Activated CD8-positive, alpha-beta memory T cell treated with anti-CD3 and anti-CD28 coated beads, Interleukin-2, amount 50 U/mL, for 1 hour (primary cell): ENCODE measurements around the gene LTBP3.
A peak's percentile ranks its signal among the peaks of the same experiment; 100 is the strongest.
"Not testable (repeated sequence)": the region's sequence is repeated elsewhere in the genome, so short reads cannot be mapped to it uniquely, and the experiment has no call there.

Source experiments
- DNase-seq: peaks from one replicate; pipeline ENCODE4 v3.0.0-alpha.2; 2020; ENCODE audit errors: extremely low read depth

The LTBP3 gene

DNA sequence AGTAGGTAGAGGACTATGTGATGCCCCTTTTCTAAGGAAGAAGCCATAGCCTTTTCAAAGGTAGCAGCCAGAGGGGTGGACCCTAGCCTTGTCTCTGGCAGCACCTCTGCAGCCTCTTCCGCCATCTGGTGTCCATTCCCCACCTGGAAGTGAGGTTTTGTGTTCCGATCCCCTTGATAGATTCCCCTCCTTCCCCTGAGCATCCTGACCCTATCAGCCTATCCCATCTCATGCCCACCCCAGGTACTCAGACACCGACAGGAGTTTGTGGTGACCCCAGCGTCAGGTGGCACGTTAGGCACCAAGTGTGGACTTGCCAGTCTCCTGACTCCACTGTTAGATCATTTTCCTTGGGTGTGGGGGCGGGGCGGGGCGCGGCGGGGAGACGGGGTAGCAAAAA, 13.8 kb upstream of the LTBP3 start:
- no peak for DNase-seq

DNA sequence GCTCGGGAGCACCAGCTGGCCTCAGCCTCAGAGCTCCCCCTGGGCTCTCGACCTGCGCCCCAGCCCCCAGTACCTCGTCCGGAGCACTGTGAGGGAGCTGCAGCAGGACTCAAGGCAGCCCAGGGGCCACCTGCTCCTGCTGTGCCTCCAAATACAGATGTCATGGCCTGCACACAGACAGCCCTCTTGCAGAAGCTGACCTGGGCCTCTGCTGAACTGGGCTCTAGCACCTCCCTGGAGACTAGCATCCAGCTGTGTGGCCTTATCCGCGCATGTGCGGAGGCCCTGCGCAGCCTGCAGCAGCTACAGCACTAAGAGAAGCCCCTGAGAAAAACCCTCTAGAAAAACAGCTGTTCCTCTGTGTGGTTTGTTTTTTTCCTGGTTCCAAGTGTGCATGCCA, 13.3 kb upstream of the LTBP3 start:
- no peak for DNase-seq

DNA sequence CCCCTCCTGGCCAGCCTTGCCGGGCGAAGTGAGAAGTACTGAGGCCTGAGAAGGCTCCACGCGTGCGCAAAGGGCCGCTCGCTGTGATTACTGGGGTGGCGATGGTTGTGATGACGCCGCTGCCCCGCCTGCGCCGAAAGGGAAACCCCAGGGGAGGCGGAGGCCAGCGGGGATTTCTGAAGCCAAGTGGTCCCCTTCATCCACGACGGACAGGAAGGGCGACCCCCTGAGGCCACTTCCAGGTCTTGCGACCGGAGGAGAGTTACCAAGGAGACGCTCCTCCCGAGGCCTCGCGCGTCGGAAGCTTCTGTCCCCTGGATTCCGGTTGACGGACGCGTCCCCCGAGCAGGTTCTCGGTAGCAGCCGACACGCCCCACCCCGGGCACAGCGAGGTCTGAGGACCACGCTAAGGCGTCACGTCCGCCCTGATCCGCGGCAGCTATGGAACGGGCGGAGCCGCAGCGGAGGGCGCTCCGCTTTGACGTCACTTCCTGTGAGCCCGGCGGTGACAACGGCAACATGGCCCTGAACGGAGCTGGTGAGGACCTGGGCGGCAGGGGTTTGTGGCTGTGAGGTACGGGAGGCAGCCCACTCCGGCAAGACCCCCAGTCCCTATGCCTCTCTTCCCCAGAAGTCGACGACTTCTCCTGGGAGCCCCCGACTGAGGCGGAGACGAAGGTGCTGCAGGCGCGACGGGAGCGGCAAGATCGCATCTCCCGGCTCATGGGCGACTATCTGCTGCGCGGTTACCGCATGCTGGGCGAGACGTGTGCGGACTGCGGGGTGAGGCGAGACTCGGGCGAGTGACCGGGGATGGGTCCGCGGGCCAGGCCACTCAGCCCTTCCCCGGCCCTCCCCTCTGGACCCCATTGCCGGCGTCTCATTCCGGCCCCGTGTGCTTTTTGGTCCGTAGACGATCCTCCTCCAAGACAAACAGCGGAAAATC, 12.1 kb upstream of the LTBP3 start, which contains the start of gene ZNRD2:
TSS of gene ZNRD2 (plus strand) at position 505 of the 946 bp plus-strand sequence. CDS start at position 520, 15 bp downstream.
- peak; percentile 89 for DNase-seq

DNA sequence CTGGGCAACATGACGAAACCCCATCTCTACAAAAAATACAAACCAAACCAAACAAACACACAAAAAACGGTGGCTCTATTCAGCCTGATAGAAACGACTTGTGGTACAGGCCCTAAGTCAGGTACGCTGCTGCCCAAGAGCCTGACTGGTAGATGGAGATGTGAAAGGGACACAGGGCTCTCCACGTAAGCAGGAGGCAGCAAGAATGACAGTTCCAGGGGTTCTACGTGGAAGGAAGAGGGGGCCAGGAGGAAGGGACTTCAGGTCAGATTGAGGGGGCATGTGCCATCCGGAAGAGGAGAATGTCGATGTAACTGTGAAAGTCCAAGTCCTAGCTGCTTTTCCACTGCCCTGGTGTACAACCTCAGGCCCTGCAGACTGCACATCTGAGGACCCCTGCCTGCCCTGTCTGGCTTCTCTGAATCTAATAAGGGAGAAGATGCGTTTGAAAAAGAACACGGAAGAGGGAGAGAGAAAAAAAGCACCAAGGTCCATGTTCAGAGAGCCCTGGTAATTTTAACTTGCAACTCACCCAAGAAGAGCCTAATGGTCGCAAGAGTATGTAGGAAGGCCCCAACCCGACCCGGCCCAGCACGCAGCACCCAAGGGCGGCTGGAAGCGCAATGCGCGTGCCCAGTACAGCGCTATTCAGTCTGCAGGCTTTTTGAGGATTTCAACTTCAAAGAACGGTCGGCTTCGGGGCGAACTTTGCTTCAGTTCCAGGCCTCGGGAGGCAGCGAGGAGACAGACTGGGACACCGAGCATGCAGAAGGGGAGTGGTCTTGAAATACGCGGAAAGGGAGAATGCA, 11.2 kb upstream of the LTBP3 start:
- DNase-seq: no peak

DNA sequence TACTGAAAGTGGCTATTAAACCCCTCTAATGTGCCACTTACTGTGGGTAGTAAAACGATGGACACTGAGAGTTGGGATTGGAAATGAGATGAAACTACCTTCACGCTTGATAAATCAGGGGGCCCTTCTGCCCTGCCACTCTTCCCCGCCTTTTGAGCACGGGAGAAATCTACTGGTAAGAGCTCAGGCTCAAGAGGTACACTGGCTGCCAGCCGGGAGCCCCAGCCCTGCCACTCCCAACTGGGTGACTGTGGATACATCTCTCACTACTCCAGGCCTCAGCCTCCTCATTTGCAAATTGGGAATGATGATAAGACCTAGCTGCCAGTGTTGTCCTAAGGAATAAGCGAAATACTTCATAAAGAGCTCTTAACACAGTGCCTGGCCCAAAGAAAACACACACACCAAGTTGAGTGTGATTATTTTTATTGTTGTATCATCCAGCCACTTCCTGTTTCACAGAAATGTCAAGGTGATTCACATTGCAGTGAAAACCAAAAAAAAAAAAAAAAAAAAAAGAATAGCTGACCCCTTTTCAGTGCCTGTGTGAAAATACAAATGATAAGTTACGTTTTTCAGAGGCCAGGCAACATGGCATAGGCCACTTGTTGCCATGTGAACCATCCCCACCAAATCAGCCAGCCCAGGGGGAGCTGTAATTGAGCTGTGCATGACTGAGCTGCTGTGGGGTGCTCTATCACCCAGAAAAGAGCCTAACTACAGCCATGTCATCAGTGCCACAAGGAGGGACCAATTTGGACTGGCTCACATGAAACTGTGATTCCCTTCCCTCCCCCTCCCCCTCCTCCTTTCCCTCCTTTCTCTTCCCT, 7.7 kb upstream of the LTBP3 start:
- DNase-seq: no peak

DNA sequence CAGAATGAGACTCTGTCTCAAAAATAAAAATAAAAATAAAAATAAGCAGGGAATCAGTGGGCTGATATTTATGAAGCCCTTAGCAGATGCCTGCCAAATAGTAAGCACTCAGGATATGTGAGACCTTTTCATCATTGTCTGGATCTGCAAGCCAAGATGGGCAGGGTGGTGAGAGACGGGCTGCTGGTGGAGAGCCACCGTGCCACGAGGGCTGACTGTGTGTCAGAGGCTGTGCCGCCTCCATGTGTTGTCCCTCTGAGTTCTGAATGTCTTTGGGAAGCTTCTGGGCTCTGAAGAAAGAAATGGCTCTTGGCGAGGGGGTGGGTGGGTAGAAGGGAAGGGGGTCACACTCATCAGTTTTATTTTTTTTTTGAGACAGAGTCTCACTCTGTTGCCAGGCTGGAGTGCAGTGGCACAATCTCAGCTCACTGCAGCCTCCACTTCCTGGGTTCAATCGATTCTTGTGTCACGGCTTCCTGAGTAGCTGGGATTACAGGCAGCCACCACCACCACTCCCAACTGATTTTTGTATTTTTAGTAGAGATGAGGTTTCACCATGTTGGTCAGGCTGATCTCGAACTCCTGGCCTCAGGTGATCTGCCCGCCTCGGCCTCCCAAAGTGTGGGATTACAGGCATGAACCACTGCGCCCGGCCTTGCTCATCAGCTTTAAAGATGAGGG, 6.9 kb upstream of the LTBP3 start:
- not testable (repeated sequence) for DNase-seq

DNA sequence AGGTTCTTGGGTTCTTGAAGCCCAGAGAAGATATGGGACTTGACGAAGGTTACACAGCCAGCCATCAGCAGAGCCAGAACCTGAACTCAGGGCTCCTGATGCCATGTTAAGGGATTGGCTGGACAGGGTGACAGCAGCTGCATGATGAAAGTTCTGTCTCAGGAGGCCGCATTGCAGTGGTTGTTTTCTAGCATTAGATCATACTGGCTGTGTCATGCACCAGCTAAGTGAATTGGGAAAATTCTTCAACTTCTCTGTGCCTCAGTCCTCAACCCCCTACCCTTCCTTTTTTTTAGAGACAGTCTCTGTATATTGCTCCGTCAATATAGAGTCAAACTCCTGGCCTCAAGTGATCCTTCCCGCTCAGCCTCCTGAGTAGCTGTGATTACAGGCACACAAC, 5.4 kb upstream of the LTBP3 start:
- no peak for DNase-seq

DNA sequence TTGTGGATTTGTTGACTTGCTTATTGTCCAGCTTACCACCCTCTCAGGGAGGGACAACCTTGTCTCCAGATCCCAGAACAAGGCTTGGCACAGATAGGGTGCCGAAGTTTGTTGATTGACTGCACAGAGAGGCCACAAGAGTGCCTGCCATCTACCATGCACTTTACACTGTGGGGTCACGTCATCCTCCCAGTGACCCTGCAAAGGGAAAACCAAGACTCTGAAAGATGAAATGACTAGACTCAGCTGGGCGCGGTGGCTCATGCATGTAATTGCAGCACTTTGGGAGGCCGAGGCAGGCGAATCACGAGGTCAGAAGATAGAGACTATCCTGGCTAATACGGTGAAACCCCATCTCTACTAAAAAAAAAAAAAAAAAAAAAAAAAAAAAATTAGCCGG, 4.6 kb upstream of the LTBP3 start:
- no peak for DNase-seq

DNA sequence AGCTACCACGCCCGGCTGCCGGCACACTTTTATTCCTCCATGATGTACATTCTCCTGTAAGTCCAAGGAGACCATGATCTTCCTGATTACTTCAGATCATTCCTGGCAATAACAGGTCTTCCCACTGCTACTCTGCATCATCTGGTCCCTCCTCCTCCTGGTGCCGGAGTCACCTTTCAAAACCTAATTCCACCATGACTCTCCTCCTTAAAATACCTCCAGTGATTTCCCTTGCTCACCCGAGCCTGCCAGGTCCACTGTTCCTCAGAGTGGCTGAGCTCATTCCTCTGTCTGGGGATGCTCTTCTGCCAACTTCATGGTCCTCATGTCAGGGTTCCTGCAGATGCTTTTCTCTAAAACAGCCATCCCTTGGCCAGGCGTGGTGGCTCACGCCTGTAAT, 3.9 kb upstream of the LTBP3 start:
- DNase-seq: no peak

DNA sequence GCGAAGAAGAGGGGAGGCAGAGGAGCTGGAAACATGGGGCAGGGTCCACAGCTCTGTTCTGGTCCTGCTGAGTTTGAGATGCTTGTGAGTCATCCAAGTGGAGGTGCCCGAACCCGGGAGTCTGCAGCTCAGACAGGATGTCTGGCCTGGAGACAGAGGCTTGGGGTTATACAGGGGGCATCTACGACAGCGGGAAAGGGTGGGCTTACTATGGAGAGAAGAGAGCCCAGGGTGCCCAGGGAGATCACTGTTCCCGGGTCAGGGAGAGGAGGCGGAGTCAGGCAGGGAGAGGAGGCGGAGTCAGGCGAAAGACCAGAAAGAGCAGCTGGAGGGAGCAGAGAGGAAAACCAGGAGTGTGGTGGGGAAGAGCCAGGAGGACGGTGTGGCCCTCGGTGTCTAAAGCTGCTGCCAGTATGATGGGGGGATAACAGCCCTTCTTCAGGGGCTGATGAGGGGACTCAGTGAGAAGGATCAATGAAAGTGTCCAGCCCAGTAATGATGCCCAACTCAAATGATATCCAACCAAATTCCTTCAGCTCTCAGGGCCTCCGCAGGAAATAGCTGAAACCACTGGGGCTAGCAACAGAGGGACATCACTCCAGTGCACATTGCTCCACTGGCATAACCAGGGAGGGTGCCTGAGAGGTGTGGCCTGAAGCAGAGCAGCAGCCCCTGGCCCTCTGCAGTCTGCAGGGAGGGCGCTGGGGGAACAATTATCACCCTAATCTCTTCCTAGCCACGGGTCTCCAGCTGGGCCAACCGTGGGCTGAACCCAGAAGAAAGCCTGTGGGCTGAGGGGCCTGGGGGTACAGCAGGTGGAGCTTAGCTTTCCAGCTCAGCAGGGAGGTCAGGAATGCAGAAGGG, 2.6 kb upstream of the LTBP3 start:
- DNase-seq: no peak

DNA sequence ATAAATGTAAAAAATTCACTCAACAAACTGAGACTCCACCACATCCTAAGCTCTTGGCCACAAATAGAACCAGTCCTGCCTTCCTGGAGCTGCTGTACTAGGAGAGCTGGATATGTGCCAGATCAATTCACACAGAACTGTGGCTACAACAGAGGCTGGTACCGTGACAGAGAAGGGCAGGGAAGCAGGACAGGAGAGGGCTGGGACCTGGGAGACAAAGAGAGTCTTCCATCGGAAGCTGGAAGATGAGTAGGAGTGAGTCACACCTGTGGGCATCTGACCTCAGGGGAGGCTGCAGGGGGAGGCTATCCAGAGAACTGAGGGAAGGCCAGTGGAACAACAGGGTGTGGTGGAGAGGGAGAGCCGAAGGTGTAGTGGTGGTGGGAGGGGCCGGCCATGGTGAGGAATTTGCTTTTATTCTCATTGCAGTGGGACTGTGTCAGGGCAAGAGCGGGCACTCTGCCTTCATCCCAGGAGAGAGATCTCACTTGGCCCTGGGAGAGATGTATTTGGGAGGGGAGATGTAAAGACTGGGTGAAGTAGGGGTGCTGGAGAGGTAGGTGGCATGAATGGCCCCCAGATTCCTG, 1.9 kb upstream of the LTBP3 start:
- no peak for DNase-seq

DNA sequence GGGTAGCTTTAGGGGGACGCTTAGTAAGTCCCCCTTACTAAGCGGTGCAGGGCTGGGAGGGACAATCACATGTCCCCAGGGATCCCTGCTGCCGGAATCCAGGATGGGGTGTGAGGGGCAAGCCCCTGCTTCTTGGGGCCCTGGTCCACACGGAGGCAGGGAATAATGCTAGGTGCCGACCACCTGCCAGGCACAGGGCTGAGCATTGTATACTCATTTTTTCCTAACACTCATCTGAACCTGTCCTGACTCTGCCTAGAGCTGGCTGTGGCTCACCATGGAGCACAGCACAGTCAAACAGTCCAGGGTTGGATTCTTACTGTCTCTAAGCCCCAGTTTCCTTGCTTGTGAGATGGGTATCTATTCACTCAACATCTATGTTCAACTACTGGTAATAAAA, 1.4 kb upstream of the LTBP3 start:
- DNase-seq: no peak

DNA sequence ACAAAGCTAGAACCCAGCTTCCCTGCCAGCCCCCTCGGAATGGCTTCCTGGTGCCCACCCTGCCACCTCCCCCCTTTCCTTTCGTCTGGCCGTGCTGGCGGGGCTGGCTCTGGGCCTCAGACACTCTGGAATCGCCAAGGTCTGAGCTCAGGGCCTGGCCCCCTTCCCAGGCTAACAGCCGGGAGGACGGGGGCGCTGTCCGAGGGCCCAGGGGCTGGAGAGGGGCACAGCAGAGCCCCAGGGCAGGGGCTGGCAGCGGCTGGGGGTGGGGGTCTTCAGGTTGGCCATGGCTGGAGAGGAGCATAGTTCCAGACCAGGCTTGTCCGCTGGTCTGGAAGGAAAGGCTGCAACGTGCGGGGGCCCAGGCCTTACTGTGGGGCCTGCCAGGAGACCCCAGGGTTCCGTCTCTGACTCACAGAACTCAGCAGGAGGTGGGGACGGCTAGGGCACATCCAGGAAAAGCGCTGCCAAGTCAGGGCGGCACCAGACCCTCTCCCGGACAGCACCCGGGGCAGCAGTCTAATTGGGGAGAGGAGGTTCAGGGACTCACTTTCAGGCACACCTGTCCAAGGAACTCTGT, 861 bp upstream of the LTBP3 start:
- DNase-seq: no peak

DNA sequence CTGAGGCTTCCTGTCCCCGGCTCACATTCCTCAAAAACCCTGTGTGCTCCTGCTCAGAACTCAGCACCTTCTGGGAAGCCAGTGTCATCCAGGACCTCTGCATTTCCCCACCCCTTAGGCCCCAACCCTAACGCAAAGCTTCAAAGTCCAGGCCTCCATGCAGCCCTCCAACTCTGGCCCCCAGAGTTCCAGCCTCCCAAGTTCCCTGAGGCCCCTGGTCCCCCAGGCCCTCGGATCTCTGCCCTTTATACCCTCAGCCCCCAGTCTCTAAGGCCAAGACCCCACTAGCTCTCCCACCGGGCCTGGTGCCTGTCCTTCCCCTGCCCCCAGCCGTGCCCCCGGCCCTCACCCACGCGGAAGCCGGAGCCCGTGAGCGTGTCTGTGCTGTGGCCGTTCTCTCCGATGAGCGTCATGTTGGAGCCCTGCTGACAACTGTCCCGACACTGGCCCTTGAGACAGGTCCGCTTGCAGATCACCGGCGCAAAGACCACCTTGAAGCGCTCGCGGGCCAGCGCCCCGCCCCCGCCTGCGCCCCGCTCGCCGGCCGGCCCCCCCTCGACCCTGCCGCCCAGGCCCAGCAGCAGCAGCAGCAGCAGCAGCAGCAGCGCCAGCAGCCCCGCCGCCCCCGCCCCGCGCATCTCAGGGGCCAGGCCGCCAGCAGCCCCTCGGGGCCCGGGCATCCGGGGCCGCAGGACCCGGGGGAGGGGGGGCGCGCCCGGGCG, 718 bp downstream of the LTBP3 start:
- DNase-seq: no peak

DNA sequence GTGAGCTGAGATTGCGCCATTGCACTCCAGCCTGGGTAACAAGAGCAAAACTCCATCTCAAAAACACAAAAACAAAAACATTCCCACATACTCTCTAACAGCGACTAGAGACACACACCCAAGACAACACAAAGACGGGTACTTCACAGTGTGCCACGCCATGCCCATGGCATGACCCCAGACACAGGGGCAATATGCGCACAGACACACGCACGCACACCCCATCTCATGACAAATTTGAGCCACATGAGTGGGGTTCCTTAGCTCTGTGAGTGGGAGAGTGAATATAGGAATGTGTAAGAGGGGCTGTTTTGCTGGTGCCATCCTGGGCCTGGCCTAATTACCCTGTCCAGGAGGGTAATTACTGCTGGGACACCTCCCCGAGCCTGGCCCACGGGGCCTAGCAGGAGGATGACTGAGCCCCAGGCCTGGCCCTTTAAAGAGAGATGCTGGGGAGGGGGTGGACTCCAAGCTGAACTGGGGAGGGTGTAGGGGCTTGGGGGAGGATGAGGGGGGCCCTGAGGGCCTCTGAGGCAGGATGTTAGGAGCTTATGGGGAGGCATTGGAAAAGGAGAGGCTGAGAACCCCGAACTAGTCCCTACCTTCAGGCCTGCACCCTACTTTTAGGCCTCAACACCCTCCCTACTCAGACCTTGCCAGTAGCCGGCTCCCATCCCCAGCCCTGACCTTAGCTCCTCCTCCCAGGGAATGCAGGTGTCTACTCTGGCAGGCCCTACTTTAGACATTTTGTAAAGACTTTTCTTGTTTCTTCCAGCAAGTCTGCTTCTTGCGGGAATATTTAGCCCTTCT, 1.5 kb downstream of the LTBP3 start:
- no peak for DNase-seq

DNA sequence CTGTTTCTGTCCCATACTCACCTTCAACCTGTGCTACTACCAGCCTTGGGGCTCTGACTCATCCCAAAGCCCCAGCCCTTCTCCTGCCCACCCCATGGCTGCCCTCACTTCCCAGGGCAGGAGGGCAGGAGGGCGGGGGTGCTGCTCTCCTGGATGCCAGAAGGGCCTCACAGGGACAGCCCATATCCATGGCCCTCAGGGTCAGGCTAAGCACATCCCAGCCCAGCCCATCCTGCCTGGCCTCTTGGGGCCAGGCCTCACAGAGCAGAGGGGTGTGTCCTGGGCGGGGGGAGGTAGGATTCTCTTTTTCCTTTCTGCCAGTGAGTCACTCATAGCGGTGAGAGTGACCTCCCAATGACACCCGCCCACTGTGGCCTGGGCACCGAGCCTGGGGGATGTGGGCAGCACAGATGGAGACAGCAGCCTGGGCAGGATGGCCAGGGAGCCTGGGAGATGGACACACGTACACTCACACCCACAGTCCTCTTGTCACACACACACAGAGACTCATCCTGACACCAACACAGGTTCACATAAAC, 2.4 kb downstream of the LTBP3 start:
- DNase-seq: no peak

DNA sequence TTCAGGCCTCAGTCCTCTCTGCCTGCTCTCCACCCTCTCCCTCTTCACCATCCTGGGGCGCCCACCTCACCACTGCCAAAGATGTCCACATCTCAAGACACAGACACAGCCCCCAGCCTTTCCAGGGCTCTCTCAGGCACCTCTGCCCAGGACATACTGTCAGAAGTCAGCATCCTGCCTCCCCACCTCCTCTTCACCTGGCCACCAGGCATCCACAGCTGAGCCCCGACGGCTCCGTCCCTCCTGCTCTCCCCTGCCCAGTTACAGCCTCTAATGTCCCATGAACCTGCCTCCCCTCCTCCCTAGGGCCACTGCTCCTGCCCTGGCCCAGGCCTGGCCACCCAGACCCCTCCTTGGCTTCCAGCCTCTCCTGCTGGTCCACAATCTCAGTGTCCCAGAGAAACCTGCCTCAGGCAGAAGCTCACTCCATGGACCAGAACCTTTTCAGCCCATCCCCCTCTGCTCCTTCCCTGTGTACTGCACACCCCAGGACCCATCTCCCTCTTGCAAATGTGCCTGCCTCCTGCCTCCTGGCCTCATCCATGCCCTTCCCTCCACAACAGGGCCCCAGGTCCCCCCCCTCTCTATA, 3.2 kb downstream of the LTBP3 start:
- no peak for DNase-seq
